IMR-90 (cell line): ENCODE data around the gene MCAM. TPM values are rescaled to one million over a fixed set of nuclear protein-coding genes. Genes with fewer than 3 reads are reported as not detected.

Experiments used
- ATAC-seq: fragments of 200-7000 bp; cut with Tn5 transposase; 2 replicates; pipeline ENCODE4 v1.9.1; 2020; ENCODE audit warnings: low read depth, mild to moderate bottlenecking, moderate library complexity
- BruUV-seq: library from RNA; stranded (reverse); fragments of 400-500 nt; replicated peaks from 2 replicates; lab custom pipeline; 2021; lab: Mats Ljungman, UMichigan
- CTCF ChIA-PET: fragments of 300-600 bp; formaldehyde crosslinking; extraction: SDS; loops from one replicate; lab custom pipeline; 2021; ENCODE audit warnings: antibody characterized with exemption; lab: Yijun Ruan, JAX
- POLR2A ChIA-PET: fragments of 300-600 bp; sonication (Branson Sonifier 250); formaldehyde crosslinking; loops from one replicate; lab custom pipeline; 2022; ENCODE audit warnings: antibody characterized with exemption; ENCODE audit not compliant: unreplicated experiment; lab: Charles Lee
- DNase-seq: peaks from one replicate; pipeline ENCODE4 v3.0.0; 2013
- H2AFZ ChIP-seq: replicated peaks from 2 replicates; pipeline ENCODE3; 2013; ENCODE audit warnings: low read length, mild to moderate bottlenecking; ENCODE audit not compliant: poor library complexity
- H2AK5ac ChIP-seq: 2 replicates; pipeline ENCODE4 v1.6.1; 2013; ENCODE audit warnings: low read depth, low read length, inconsistent platforms
- H2AK9ac ChIP-seq: replicated peaks from 2 replicates; pipeline ENCODE3; 2013; ENCODE audit warnings: mild to moderate bottlenecking, low read depth, low read length, moderate library complexity; ENCODE audit not compliant: poor library complexity
- H2BK120ac ChIP-seq: 2 replicates; pipeline ENCODE4 v1.6.1; 2013; ENCODE audit warnings: low read depth, low read length, inconsistent platforms
- H2BK15ac ChIP-seq: 3 replicates; pipeline ENCODE4 v1.6.1; 2013; ENCODE audit warnings: low read depth, low read length, inconsistent platforms
- H2BK20ac ChIP-seq: 2 replicates; pipeline ENCODE4 v1.6.1; 2013; ENCODE audit warnings: low read depth, mild to moderate bottlenecking, inconsistent platforms, low read length, moderate library complexity
- H2BK5ac ChIP-seq: 2 replicates; pipeline ENCODE4 v1.6.1; 2013; ENCODE audit warnings: mild to moderate bottlenecking, low read depth, low read length, inconsistent platforms; ENCODE audit not compliant: poor library complexity, severe bottlenecking
- H3K14ac ChIP-seq: replicated peaks from 2 replicates; pipeline ENCODE4 v1.6.1; 2013; ENCODE audit warnings: low read depth, low read length, inconsistent platforms
- H3K18ac ChIP-seq: 2 replicates; pipeline ENCODE4 v1.6.1; 2013; ENCODE audit warnings: low read depth, low read length, control low read depth
- H3K23ac ChIP-seq: 2 replicates; pipeline ENCODE4 v1.6.1; 2013; ENCODE audit warnings: low read depth, low read length, inconsistent platforms
- H3K27ac ChIP-seq: 2 replicates; pipeline ENCODE4 v1.5.1; 2013; ENCODE audit warnings: mild to moderate bottlenecking, control low read depth, low read length; ENCODE audit not compliant: insufficient read depth
- H3K27me3 ChIP-seq: 2 replicates; pipeline ENCODE4 v1.6.1; 2013; ENCODE audit warnings: low read length; ENCODE audit not compliant: control insufficient read depth, insufficient read depth
- H3K36me3 ChIP-seq: 2 replicates; pipeline ENCODE4 v1.6.1; 2013; ENCODE audit warnings: low read length, mixed read lengths; ENCODE audit not compliant: control insufficient read depth, insufficient read depth
- H3K4ac ChIP-seq: 2 replicates; pipeline ENCODE4 v1.6.1; 2013; ENCODE audit warnings: low read depth, low read length, inconsistent platforms
- H3K4me1 ChIP-seq: 2 replicates; pipeline ENCODE4 v1.6.1; 2013; ENCODE audit warnings: low read length, mixed read lengths; ENCODE audit not compliant: control insufficient read depth, insufficient read depth
- H3K4me2 ChIP-seq: 2 replicates; pipeline ENCODE4 v1.6.1; 2013; ENCODE audit warnings: low read depth, mild to moderate bottlenecking, control low read depth, low read length, moderate library complexity
- H3K4me3 ChIP-seq: 2 replicates; pipeline ENCODE4 v1.5.1; 2013; ENCODE audit warnings: low read depth, mild to moderate bottlenecking, control low read depth, low read length, moderate library complexity; ENCODE audit not compliant: insufficient read depth
- H3K56ac ChIP-seq: 2 replicates; pipeline ENCODE4 v1.6.1; 2013; ENCODE audit warnings: low read length, inconsistent platforms; ENCODE audit not compliant: insufficient read depth; ENCODE audit errors: extremely low read depth
- H3K79me1 ChIP-seq, 2 experiments: 2 replicates each; pipeline ENCODE4 v1.6.1; 2013; ENCODE audit warnings: low read length in 2 of 2, inconsistent platforms in 1 of 2, low read depth in 1 of 2
- H3K9ac ChIP-seq: 2 replicates; pipeline ENCODE4 v1.6.1; 2013; ENCODE audit warnings: low read depth, low read length, control low read depth
- H3K9me1 ChIP-seq: 2 replicates; pipeline ENCODE4 v1.6.1; 2013; ENCODE audit warnings: low read length, inconsistent platforms; ENCODE audit not compliant: insufficient read depth
- H3K9me3 ChIP-seq: 2 replicates; pipeline ENCODE4 v1.6.1; 2013; ENCODE audit warnings: low read length; ENCODE audit not compliant: control insufficient read depth, insufficient read depth
- H4K20me1 ChIP-seq: 2 replicates; pipeline ENCODE4 v1.6.1; 2013; ENCODE audit warnings: low read length, inconsistent platforms; ENCODE audit not compliant: insufficient read depth
- H4K5ac ChIP-seq: 2 replicates; pipeline ENCODE4 v1.6.1; 2013; ENCODE audit warnings: mild to moderate bottlenecking, low read depth, low read length, control low read depth
- H4K8ac ChIP-seq, 2 experiments: 2 replicates each; pipeline ENCODE4 v1.6.1; 2013; ENCODE audit warnings: low read depth in 2 of 2, low read length in 2 of 2, control low read depth in 1 of 2, inconsistent platforms in 1 of 2
- H4K91ac ChIP-seq: 2 replicates; pipeline ENCODE4 v1.6.1; 2013; ENCODE audit warnings: low read depth, low read length, inconsistent platforms; ENCODE audit not compliant: insufficient read depth
- CHD1 ChIP-seq: IDR thresholded peaks from 2 replicates; pipeline ENCODE4 v1.6.1; 2012; ENCODE audit warnings: low read depth, low read length, improper control_type of control experiment
- ELK1 ChIP-seq: fragments of 150-350 bp; IDR thresholded peaks from 2 replicates; pipeline ENCODE4 v1.6.1; 2016; ENCODE audit warnings: low read depth, mild to moderate bottlenecking, low read length, moderate library complexity, borderline replicate concordance
- FOS ChIP-seq: fragments of 150-350 bp; IDR thresholded peaks from 2 replicates; pipeline ENCODE4 v1.6.1; 2016; ENCODE audit warnings: low read depth, low read length
- MXI1 ChIP-seq: IDR thresholded peaks from 2 replicates; pipeline ENCODE4 v1.6.1; 2012; ENCODE audit warnings: low read depth, mild to moderate bottlenecking, low read length, moderate library complexity, borderline replicate concordance
- POLR2A ChIP-seq: IDR thresholded peaks from 2 replicates; pipeline ENCODE4 v1.6.1; 2012; ENCODE audit warnings: mild to moderate bottlenecking, low read depth, low read length
- RFX5 ChIP-seq: IDR thresholded peaks from 2 replicates; pipeline ENCODE4 v1.8.0; 2012; ENCODE audit warnings: low read depth, mild to moderate bottlenecking, low read length, moderate library complexity
- USF2 ChIP-seq: fragments of 150-350 bp; IDR thresholded peaks from 2 replicates; pipeline ENCODE4 v1.6.1; 2017; ENCODE audit warnings: mild to moderate bottlenecking, antibody characterized with exemption, low read length, low read depth
- WGBS, 2 experiments: methylation state at CpG; one replicate each; pipeline versions ENCODE4 v1.1.5 to v1.1.7; 2013; ENCODE audit warnings: missing lambda C conversion rate in 2 of 2; ENCODE audit not compliant: insufficient read length in 1 of 2; ENCODE audit errors: extremely low coverage in 2 of 2; 5-methylcytosine and 5-hydroxymethylcytosine counted together
- dilution Hi-C: fragments of 300-500 bp; cut with HindIII; formaldehyde crosslinking; loops from one replicate; pipeline ENCODE4 v1.14.3; 2018; ENCODE audit warnings: low sequenced_read_pairs; ENCODE audit not compliant: unreplicated experiment
- in situ Hi-C: fragments of 300-500 bp; cut with MboI; formaldehyde crosslinking; loops from 3 replicates; pipeline ENCODE4 v1.14.3; 2019; ENCODE audit warnings: low sequenced_read_pairs, inconsistent platforms, mixed read lengths
- intact Hi-C: fragments of 100-400 bp; cut with micrococcal nuclease; formaldehyde crosslinking; loops from 2 replicates; pipeline ENCODE4 v1.10.0; 2022
- polyA plus RNA-seq, 3 experiments: library from polyadenylated mRNA; depleted of rRNA; stranded (reverse); fragments of >200 nt; gene quantifications; 2 replicates each; pipeline ENCODE4 v1.2.3, GENCODE V29; 2012; ENCODE audit warnings: low replicate concordance in 1 of 3
- total RNA-seq: library from RNA; depleted of rRNA; stranded (reverse); fragments of >200 nt; gene quantifications from 2 replicates; pipeline ENCODE4 v1.2.3, GENCODE V29; 2012

MCAM gene
- total and polyA plus RNA-seq, 2 of the 4 experiments (the other 2 are of a cell fraction): 95.1 to 131 TPM

- no peaks in the 10 kb centered on the region for H3K36me3 ChIP-seq
- H3K56ac ChIP-seq: no peak within 1 kb of the TSS
- WGBS, 2 experiments: no CpG with 5 or more reads among the region's 6 CpGs
- H2AK5ac ChIP-seq: peak within 1 kb of the TSS; percentile 16
- no peak within 1 kb of the TSS for H4K8ac ChIP-seq
- H3K14ac ChIP-seq: no peak within 1 kb of the TSS; the same call in 1 of the 2 replicates
- no peak within 1 kb of the TSS for H2BK15ac ChIP-seq
- H2BK120ac ChIP-seq: no peak within 1 kb of the TSS
- H4K20me1 ChIP-seq: no peaks in the 10 kb centered on the region
- ChIA-PET POLR2A (no interaction called here), CTCF (no interaction called here)
- no peaks in the 10 kb centered on the region for H3K9me1 ChIP-seq
- H3K4ac ChIP-seq: no peak within 1 kb of the TSS
- H3K4me1 ChIP-seq: no peaks in the 10 kb centered on the region
- intact Hi-C loops (no loop called here), dilution Hi-C loops (no loop called here), in situ Hi-C loops (no loop called here)
- no peak within 1 kb of the TSS for H2AK9ac ChIP-seq
- H3K9ac ChIP-seq: no peak within 1 kb of the TSS
- no peak within 1 kb of the TSS for H3K4me3 ChIP-seq
- H2AFZ ChIP-seq: no peak within 1 kb of the TSS
- no peak for DNase-seq
- no peak for ATAC-seq
- no peaks in the 10 kb centered on the region for H3K79me1 ChIP-seq
- H2BK5ac ChIP-seq: no peak within 1 kb of the TSS
- no peak within 1 kb of the TSS for H3K27ac ChIP-seq
- no peak within 1 kb of the TSS for H3K23ac ChIP-seq
- H2BK20ac ChIP-seq: no peak within 1 kb of the TSS
- no peak within 1 kb of the TSS for H3K18ac ChIP-seq
- H4K91ac ChIP-seq: no peak within 1 kb of the TSS
- TF ChIP-seq FOS (no peak), MXI1 (no peak), RFX5 (no peak), POLR2A (no peak), USF2 (no peak), ELK1 (no peak), CHD1 (no peak)
- no peak within 1 kb of the TSS for H3K4me2 ChIP-seq
- no peaks in the 10 kb centered on the region for H3K9me3 ChIP-seq
- peaks cover 36% of the 10 kb centered on the region for H3K27me3 ChIP-seq
- H4K5ac ChIP-seq: no peak within 1 kb of the TSS
- BruUV-seq: no TSS peak
These were observed 29.7 kb upstream of the MCAM start, which contains the start of gene MFRP for GRCh38 chr11:119346605-119347004. Gene MFRP (minus strand): TSS chr11:119346705. CDS start chr11:119346513, 192 bp downstream.
